ENCODE data around the gene BTRC. TPM values are rescaled to one million over a fixed set of nuclear protein-coding genes. Genes with fewer than 3 reads are reported as not detected.

The BTRC gene
- total RNA-seq, result 10 to 100 TPM in 3 of 4 donors, 1 to 10 TPM in 1; 9.7 to 16.8 (median 10.7) TPM

GRCh38 chr10:101353692-101354327 lies at the start of gene BTRC:
TSS of gene BTRC (plus strand) at chr10:101354165. CDS start at chr10:101354181, 16 bp downstream.
- no peak for TF ChIP-seq CTCF (IDR thresholded peaks at IDR 0.05; ENCODE audit: low read depth)

- TF ChIP-seq CTCF (IDR thresholded peaks at IDR 0.05; ENCODE audit: low read depth), result no peak
Measured at GRCh38 chr10:101304316-101304715, 49.6 kb upstream of the BTRC start.

GRCh38 chr10:101305320-101306241 lies 48.4 kb upstream of the BTRC start:
- no peak for TF ChIP-seq CTCF (IDR thresholded peaks at IDR 0.05; ENCODE audit: low read depth)

- TF ChIP-seq CTCF (IDR thresholded peaks at IDR 0.05; ENCODE audit: low read depth), result no peak
Measured at GRCh38 chr10:101308051-101308450, 45.9 kb upstream of the BTRC start.

- TF ChIP-seq CTCF (IDR thresholded peaks at IDR 0.05; ENCODE audit: low read depth), result no peak
Measured at GRCh38 chr10:101310529-101311184, 43.3 kb upstream of the BTRC start.

- no peak for TF ChIP-seq CTCF (IDR thresholded peaks at IDR 0.05; ENCODE audit: low read depth)
Measured at GRCh38 chr10:101311185-101312066, 42.5 kb upstream of the BTRC start.

Measured in subcutaneous adipose tissue (tissue), 4 donors.